ENCODE data around the gene GPR89B. TPM values are rescaled to one million over a fixed set of nuclear protein-coding genes. Genes with fewer than 3 reads are reported as not detected.
"Not testable (repeated sequence)": the region's sequence is repeated elsewhere in the genome, so short reads cannot be mapped to it uniquely, and the experiment has no call there.

Gene GPR89B
- total RNA-seq, 1 donor from 2014 or later: 16.5 TPM

DNA sequence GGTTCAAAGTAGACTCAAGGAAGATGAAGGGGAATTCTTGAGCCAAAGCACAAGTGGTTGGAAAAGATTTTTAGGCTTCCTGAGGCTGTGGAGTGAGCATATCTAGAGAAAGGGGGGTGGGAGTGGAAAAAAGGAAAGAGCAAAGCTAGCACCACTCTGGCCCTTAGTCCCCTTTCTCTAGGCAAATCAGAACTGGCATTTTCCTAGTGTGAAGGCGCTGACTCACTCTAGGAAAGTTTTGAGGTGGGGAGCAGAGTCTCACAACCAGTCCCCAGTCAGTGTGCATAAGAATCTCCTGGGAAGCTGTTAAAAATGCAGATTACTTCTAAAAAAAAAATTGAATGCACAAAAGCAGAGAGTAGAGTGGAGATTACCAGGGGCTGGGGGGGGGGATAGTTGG, 3.4 kb upstream of the GPR89B start:
- no peak for TF ChIP-seq CTCF (conservative IDR thresholded peaks at IDR 0.05)
- Mint-ChIP-seq H3K36me3 (no peaks in the 10 kb centered on the region), H3K4me1 (ENCODE audit: unreplicated experiment) (no peaks in the 10 kb centered on the region), H3K4me3 (no peak overlapping the region), H3K27me3 (peaks cover 5% of the 10 kb centered on the region), H3K27ac (no peak overlapping the region), H3K9me3 (no peaks in the 10 kb centered on the region)
- no peak for DNase-seq (ENCODE audit: extremely low spot score, unreplicated experiment)

DNA sequence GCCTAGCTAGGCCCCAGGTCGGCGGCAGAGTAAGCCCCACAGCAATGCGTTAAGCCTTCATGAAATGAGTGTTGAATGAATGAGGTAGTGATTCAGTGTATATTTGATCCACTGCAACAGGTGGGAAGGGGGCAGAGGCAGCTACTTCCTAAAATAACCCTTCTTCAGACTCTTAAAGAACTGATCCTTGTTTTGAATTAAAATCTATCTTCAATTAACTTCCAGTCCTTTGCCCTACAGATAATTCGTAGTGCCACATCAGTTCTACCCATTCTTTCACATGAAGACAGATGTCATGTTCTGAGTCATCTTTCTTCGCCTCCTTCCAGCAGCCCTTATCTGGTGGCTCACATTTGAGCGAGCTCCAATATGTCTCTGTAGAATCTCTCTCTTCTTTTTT, 1.0 kb upstream of the GPR89B start:
- peaks cover 11% of the 10 kb centered on the region for H3K4me1 Mint-ChIP-seq (ENCODE audit: unreplicated experiment)
- DNase-seq (ENCODE audit: extremely low spot score, unreplicated experiment); H3K4me3 Mint-ChIP-seq; H3K27me3 Mint-ChIP-seq; H3K36me3 Mint-ChIP-seq; H3K9me3 Mint-ChIP-seq; H3K27ac Mint-ChIP-seq: not testable (repeated sequence)

- not testable (repeated sequence) for H3K27ac Mint-ChIP-seq, H3K4me3 Mint-ChIP-seq
Measured at GRCh38 chr1:147927689-147928088, 531 bp upstream of the GPR89B start.

DNA sequence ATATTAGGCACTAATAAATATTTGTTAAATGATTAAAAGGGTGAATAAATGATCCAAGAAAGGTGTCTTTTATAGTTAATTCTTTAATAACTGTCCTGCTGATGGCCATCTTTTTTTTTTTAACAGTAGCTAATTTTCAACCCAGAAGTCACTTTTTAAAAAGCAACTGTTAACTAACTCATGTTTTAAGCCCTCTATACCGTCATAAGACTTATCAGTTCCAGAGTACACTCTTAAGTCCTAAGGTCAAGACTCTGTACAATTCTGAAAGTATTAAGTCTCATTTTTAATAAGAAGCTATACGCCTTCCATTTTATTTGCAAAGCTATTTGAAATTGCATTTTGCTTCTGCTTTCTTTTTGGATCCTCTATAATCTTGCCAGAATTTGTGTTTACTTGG, 2.9 kb downstream of the GPR89B start:
- not testable (repeated sequence) for H3K4me3 Mint-ChIP-seq; H3K36me3 Mint-ChIP-seq; H3K27me3 Mint-ChIP-seq; DNase-seq (ENCODE audit: extremely low spot score, unreplicated experiment); H3K9me3 Mint-ChIP-seq
- peaks cover 11% of the 10 kb centered on the region for H3K4me1 Mint-ChIP-seq (ENCODE audit: unreplicated experiment)
- H3K27ac Mint-ChIP-seq: peak overlapping the region; percentile 74

More at GRCh38 chr1:147927689-147928088, 531 bp upstream of the GPR89B start:
- not testable (repeated sequence) for DNase-seq (ENCODE audit: extremely low spot score, unreplicated experiment); H3K9me3 Mint-ChIP-seq; H3K27me3 Mint-ChIP-seq; H3K36me3 Mint-ChIP-seq
- peaks cover 11% of the 10 kb centered on the region for H3K4me1 Mint-ChIP-seq (ENCODE audit: unreplicated experiment)

- H3K4me1 Mint-ChIP-seq (ENCODE audit: unreplicated experiment); DNase-seq (ENCODE audit: extremely low spot score, unreplicated experiment); H3K36me3 Mint-ChIP-seq; H3K4me3 Mint-ChIP-seq; H3K9me3 Mint-ChIP-seq; H3K27me3 Mint-ChIP-seq; H3K27ac Mint-ChIP-seq: not testable (repeated sequence)
Measured at GRCh38 chr1:147935296-147935695, 7.1 kb downstream of the GPR89B start.

GRCh38 chr1:147940456-147940855, 12.2 kb downstream of the GPR89B start:
- H3K4me1 Mint-ChIP-seq (ENCODE audit: unreplicated experiment); H3K4me3 Mint-ChIP-seq: not testable (repeated sequence)

DNA sequence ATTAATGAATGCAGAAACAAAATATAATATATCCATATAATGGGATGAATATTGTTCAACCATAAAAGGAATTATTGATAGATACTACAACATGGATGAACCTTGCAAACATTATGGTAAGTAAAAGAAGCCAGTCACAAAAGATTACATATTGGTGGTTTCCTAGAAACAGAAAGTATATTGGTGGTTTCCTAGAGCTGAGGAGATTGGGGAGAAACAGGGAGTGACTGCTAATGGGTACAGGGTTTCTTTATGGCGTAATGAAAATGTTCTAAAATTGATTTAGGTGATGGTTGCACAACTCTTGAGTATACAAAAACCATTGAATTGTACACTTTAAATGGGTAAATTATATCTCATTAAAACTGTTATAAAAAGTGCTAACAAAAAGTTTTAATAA, 14.3 kb downstream of the GPR89B start:
- not testable (repeated sequence) for H3K36me3 Mint-ChIP-seq; H3K4me1 Mint-ChIP-seq (ENCODE audit: unreplicated experiment); DNase-seq (ENCODE audit: extremely low spot score, unreplicated experiment); H3K9me3 Mint-ChIP-seq; H3K27me3 Mint-ChIP-seq; H3K4me3 Mint-ChIP-seq; H3K27ac Mint-ChIP-seq

More at GRCh38 chr1:147940456-147940855, 12.2 kb downstream of the GPR89B start:
- not testable (repeated sequence) for H3K27ac Mint-ChIP-seq; DNase-seq (ENCODE audit: extremely low spot score, unreplicated experiment); H3K9me3 Mint-ChIP-seq; H3K36me3 Mint-ChIP-seq; H3K27me3 Mint-ChIP-seq

- H3K27ac Mint-ChIP-seq; H3K4me1 Mint-ChIP-seq (ENCODE audit: unreplicated experiment); H3K27me3 Mint-ChIP-seq; H3K36me3 Mint-ChIP-seq; H3K9me3 Mint-ChIP-seq; H3K4me3 Mint-ChIP-seq: not testable (repeated sequence)
- peak; percentile 65 for DNase-seq (ENCODE audit: extremely low spot score, unreplicated experiment)
Measured at GRCh38 chr1:147949517-147949916, 21.3 kb downstream of the GPR89B start.

- not testable (repeated sequence) for H3K27me3 Mint-ChIP-seq; DNase-seq (ENCODE audit: extremely low spot score, unreplicated experiment); H3K27ac Mint-ChIP-seq; H3K4me1 Mint-ChIP-seq (ENCODE audit: unreplicated experiment); H3K4me3 Mint-ChIP-seq; H3K9me3 Mint-ChIP-seq; H3K36me3 Mint-ChIP-seq
Measured at GRCh38 chr1:147958906-147959305, 30.7 kb downstream of the GPR89B start.

- not testable (repeated sequence) for H3K27me3 Mint-ChIP-seq; H3K9me3 Mint-ChIP-seq; H3K4me3 Mint-ChIP-seq; H3K27ac Mint-ChIP-seq; H3K36me3 Mint-ChIP-seq; H3K4me1 Mint-ChIP-seq (ENCODE audit: unreplicated experiment); DNase-seq (ENCODE audit: extremely low spot score, unreplicated experiment)
Measured at GRCh38 chr1:147959680-147960079, 31.5 kb downstream of the GPR89B start.

- H3K27me3 Mint-ChIP-seq; H3K36me3 Mint-ChIP-seq; H3K4me3 Mint-ChIP-seq; H3K9me3 Mint-ChIP-seq; H3K4me1 Mint-ChIP-seq (ENCODE audit: unreplicated experiment); H3K27ac Mint-ChIP-seq; DNase-seq (ENCODE audit: extremely low spot score, unreplicated experiment): not testable (repeated sequence)
Measured at GRCh38 chr1:147964575-147964974, 36.4 kb downstream of the GPR89B start.

DNA sequence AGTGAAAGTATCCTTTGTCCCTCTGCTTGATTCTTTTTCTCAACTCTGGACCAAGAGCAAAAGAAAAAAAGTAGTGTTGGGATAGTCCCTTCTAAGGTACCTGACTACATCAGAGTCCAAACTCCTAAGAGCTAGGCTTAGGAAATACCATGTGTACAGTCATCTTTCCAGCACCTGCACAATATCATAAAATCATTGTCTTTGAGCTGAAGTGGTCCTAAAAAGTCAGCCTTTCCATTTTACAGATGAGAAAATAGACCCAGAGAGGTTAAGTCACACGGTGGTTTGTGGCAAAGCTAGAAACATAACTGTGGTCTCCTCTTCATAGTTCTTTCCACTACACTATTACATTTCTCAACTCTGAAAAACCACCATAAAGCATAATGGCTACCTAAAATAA, 38.4 kb downstream of the GPR89B start:
- H3K9me3 Mint-ChIP-seq; H3K36me3 Mint-ChIP-seq; DNase-seq (ENCODE audit: extremely low spot score, unreplicated experiment); H3K27ac Mint-ChIP-seq; H3K4me3 Mint-ChIP-seq; H3K4me1 Mint-ChIP-seq (ENCODE audit: unreplicated experiment); H3K27me3 Mint-ChIP-seq: not testable (repeated sequence)

DNA sequence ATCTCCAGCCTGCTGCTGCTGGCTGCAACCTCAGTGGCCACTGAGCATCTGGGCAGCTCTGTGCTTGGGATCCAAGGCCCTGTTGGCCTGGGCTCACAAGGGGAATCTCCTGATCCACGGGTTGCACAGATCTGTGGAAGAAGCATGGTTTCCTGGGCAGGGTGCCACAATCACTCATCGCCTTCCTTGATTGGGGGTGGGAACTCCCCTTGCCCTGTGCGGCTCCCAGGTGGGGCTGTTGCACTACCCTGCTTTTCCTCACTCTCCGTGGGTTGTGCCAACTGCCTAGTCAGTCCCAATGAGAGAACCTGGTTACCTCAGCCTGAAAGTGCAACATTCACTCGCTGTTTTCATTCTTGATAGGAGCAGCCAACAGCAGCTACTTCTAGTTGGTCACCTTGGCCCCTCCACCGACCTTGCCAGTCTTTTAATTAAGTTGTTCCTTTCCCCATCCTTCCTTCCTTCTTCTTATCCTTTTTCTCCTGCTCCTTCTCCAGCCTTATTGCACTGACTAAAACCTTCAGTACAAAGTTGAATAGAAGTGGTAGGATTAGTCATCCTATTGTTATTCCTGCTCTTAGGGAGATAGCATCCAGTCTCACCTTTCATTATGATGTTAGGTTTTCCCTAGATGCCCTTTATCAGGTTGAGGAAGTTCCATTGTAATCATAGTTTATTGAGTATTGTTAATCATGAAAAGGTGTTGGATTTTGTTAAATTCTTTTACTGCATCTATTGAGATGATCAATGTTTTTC, 50.9 kb downstream of the GPR89B start:
- not testable (repeated sequence) for H3K27ac Mint-ChIP-seq; H3K4me3 Mint-ChIP-seq; H3K9me3 Mint-ChIP-seq; H3K27me3 Mint-ChIP-seq; DNase-seq (ENCODE audit: extremely low spot score, unreplicated experiment); H3K4me1 Mint-ChIP-seq (ENCODE audit: unreplicated experiment)
- H3K36me3 Mint-ChIP-seq: peaks cover 10% of the 10 kb centered on the region

GRCh38 chr1:147985374-147985773, 57.2 kb downstream of the GPR89B start:
- not testable (repeated sequence) for H3K27me3 Mint-ChIP-seq; H3K4me1 Mint-ChIP-seq (ENCODE audit: unreplicated experiment); H3K36me3 Mint-ChIP-seq; DNase-seq (ENCODE audit: extremely low spot score, unreplicated experiment); H3K9me3 Mint-ChIP-seq; H3K27ac Mint-ChIP-seq; H3K4me3 Mint-ChIP-seq
